ENCODE measurements around the gene NCKAP5. TPM values are rescaled to one million over a fixed set of nuclear protein-coding genes. Genes with fewer than 3 reads are reported as not detected.

NCKAP5 gene
- total RNA-seq, 3 donors from 2014 or later (not counting 1 experiment from before 2014, with no cell fraction given) = 0.12 to 0.20 TPM; not detected in 1

- intact Hi-C loops (cut with micrococcal nuclease) = no loop called here
- DNase-seq = no peak
- H3K9me3 ChIP-seq (ENCODE audit: control insufficient read depth, insufficient read depth, low read length) = no peaks in the 10 kb centered on the region
- no peaks in the 10 kb centered on the region for H3K4me1 Mint-ChIP-seq
- H3K27ac ChIP-seq (ENCODE audit: low read length) = no peak overlapping the region
- no peaks in the 10 kb centered on the region for H3K36me3 Mint-ChIP-seq
- H3K27me3 Mint-ChIP-seq (ENCODE audit: low read depth in 2 of 2) = no peaks in the 10 kb centered on the region
- no peaks in the 10 kb centered on the region for H3K27me3 ChIP-seq (ENCODE audit: control insufficient read depth, insufficient read depth, low read length)
- H3K4me1 ChIP-seq (ENCODE audit: control insufficient read depth, insufficient read depth, low read length) = no peaks in the 10 kb centered on the region
- no peak overlapping the region for H3K4me3 ChIP-seq (ENCODE audit: low read length)
- WGBS (ENCODE audit: insufficient coverage) = 91% methylated on average over 4 of the region's 4 CpGs
- ATAC-seq = no peak
- H3K27ac Mint-ChIP-seq = no peak overlapping the region
- no peak overlapping the region for H3K4me3 Mint-ChIP-seq
- peaks cover 8% of the 10 kb centered on the region in 2 donors for H3K9me3 Mint-ChIP-seq
- TF ChIP-seq CTCF (IDR thresholded peaks at IDR 0.05) = no peak
- no peaks in the 10 kb centered on the region for H3K36me3 ChIP-seq (ENCODE audit: control insufficient read depth, insufficient read depth, low read length)
These were observed 15.0 kb downstream of the NCKAP5 start for GRCh38 chr2:133553251-133553650.

- Histone ChIP-seq H3K27ac (ENCODE audit: low read length) (no peak overlapping the region), H3K36me3 (ENCODE audit: control insufficient read depth, insufficient read depth, low read length) (no peaks in the 10 kb centered on the region), H3K4me3 (ENCODE audit: low read length) (no peak overlapping the region), H3K9me3 (ENCODE audit: control insufficient read depth, insufficient read depth, low read length) (no peaks in the 10 kb centered on the region), H3K27me3 (ENCODE audit: control insufficient read depth, insufficient read depth, low read length) (no peaks in the 10 kb centered on the region), H3K4me1 (ENCODE audit: control insufficient read depth, insufficient read depth, low read length) (no peaks in the 10 kb centered on the region)
- no peaks in the 10 kb centered on the region for H3K36me3 Mint-ChIP-seq
- H3K9me3 Mint-ChIP-seq = peaks cover 4 to 5% of the 10 kb centered on the region in 2 donors
- no peak overlapping the region for H3K4me3 Mint-ChIP-seq
- ATAC-seq (no peak), DNase-seq (no peak)
- 67% methylated on average over 1 of the region's 2 CpGs for WGBS (ENCODE audit: insufficient coverage)
- H3K4me1 Mint-ChIP-seq = no peaks in the 10 kb centered on the region
- TF ChIP-seq CTCF (IDR thresholded peaks at IDR 0.05) = no peak
- H3K27ac Mint-ChIP-seq = no peak overlapping the region
- intact Hi-C loops (cut with micrococcal nuclease) = no loop called here
- no peaks in the 10 kb centered on the region for H3K27me3 Mint-ChIP-seq (ENCODE audit: low read depth in 2 of 2)
These were observed 15.4 kb downstream of the NCKAP5 start for GRCh38 chr2:133552821-133553220.

- no peak overlapping the region for H3K27ac ChIP-seq (ENCODE audit: low read length)
- H3K4me1 ChIP-seq (ENCODE audit: control insufficient read depth, insufficient read depth, low read length) = no peaks in the 10 kb centered on the region
- Mint-ChIP-seq H3K4me3 (no peak overlapping the region), H3K4me1 (no peaks in the 10 kb centered on the region), H3K36me3 (peaks cover 10% of the 10 kb centered on the region), H3K27ac (no peak overlapping the region), H3K27me3 (ENCODE audit: low read depth in 2 of 2) (no peaks in the 10 kb centered on the region), H3K9me3 (peaks cover 13 to 15% of the 10 kb centered on the region in 2 donors)
- H3K4me3 ChIP-seq (ENCODE audit: low read length) = no peak overlapping the region
- no peaks in the 10 kb centered on the region for H3K9me3 ChIP-seq (ENCODE audit: control insufficient read depth, insufficient read depth, low read length)
- intact Hi-C loops (cut with micrococcal nuclease) = no loop called here
- ATAC-seq = no peak
- 74% methylated on average over 2 of the region's 3 CpGs for WGBS (ENCODE audit: insufficient coverage)
- H3K36me3 ChIP-seq (ENCODE audit: control insufficient read depth, insufficient read depth, low read length) = no peaks in the 10 kb centered on the region
- TF ChIP-seq CTCF (IDR thresholded peaks at IDR 0.05) = no peak
- H3K27me3 ChIP-seq (ENCODE audit: control insufficient read depth, insufficient read depth, low read length) = no peaks in the 10 kb centered on the region
- DNase-seq = no peak
These were observed 26.5 kb downstream of the NCKAP5 start for GRCh38 chr2:133541797-133542196.

GRCh38 chr2:133541376-133541775, 26.9 kb downstream of the NCKAP5 start:
- Mint-ChIP-seq H3K9me3 (peaks cover 12 to 14% of the 10 kb centered on the region in 2 donors), H3K36me3 (peaks cover 6% of the 10 kb centered on the region), H3K27me3 (ENCODE audit: low read depth in 2 of 2) (no peaks in the 10 kb centered on the region), H3K27ac (no peak overlapping the region), H3K4me1 (no peaks in the 10 kb centered on the region), H3K4me3 (no peak overlapping the region)
- no peak for TF ChIP-seq CTCF (IDR thresholded peaks at IDR 0.05)
- H3K36me3 ChIP-seq (ENCODE audit: control insufficient read depth, insufficient read depth, low read length) = no peaks in the 10 kb centered on the region
- H3K27ac ChIP-seq (ENCODE audit: low read length) = no peak overlapping the region
- intact Hi-C loops (cut with micrococcal nuclease) = no loop called here
- no CpG with 5 or more reads among the region's 1 CpG for WGBS (ENCODE audit: insufficient coverage)
- H3K4me1 ChIP-seq (ENCODE audit: control insufficient read depth, insufficient read depth, low read length) = no peaks in the 10 kb centered on the region
- no peaks in the 10 kb centered on the region for H3K27me3 ChIP-seq (ENCODE audit: control insufficient read depth, insufficient read depth, low read length)
- ATAC-seq = no peak
- DNase-seq = no peak
- H3K9me3 ChIP-seq (ENCODE audit: control insufficient read depth, insufficient read depth, low read length) = no peaks in the 10 kb centered on the region
- no peak overlapping the region for H3K4me3 ChIP-seq (ENCODE audit: low read length)
